ENCODE measurements around the gene AGPAT4. TPM values are rescaled to one million over a fixed set of nuclear protein-coding genes. Genes with fewer than 3 reads are reported as not detected.

AGPAT4 gene
- total RNA-seq, 4 donors from 2014 or later: 7.2 to 20.2 (median 12.5) TPM

DNA sequence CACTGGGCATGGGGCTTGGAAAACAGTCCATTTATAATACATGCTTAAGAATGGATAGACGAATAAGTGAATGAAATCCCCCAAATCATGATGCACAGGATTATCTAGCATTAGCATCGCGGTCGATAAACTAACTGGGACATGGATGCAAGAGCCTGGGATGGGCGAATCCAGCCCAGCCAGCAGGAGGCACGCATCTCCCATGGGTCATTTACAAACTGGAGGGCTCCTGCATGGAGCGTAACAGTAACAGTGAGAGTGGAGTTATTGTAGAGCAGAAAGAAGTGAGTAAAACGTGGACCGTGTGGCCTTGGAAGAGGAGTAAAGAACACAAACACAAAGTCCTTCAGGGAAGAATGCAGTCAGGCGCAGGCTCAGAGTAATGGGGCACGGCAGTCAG is 136.5 kb downstream of the AGPAT4 start:
- no peak for DNase-seq (ENCODE audit: low spot score)
- TF ChIP-seq, protein P1, sequence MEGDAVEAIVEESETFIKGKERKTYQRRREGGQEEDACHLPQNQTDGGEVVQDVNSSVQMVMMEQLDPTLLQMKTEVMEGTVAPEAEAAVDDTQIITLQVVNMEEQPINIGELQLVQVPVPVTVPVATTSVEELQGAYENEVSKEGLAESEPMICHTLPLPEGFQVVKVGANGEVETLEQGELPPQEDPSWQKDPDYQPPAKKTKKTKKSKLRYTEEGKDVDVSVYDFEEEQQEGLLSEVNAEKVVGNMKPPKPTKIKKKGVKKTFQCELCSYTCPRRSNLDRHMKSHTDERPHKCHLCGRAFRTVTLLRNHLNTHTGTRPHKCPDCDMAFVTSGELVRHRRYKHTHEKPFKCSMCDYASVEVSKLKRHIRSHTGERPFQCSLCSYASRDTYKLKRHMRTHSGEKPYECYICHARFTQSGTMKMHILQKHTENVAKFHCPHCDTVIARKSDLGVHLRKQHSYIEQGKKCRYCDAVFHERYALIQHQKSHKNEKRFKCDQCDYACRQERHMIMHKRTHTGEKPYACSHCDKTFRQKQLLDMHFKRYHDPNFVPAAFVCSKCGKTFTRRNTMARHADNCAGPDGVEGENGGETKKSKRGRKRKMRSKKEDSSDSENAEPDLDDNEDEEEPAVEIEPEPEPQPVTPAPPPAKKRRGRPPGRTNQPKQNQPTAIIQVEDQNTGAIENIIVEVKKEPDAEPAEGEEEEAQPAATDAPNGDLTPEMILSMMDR (IDR thresholded peaks at IDR 0.05): no peak
- no peak for ATAC-seq (ENCODE audit: low FRiP score)

DNA sequence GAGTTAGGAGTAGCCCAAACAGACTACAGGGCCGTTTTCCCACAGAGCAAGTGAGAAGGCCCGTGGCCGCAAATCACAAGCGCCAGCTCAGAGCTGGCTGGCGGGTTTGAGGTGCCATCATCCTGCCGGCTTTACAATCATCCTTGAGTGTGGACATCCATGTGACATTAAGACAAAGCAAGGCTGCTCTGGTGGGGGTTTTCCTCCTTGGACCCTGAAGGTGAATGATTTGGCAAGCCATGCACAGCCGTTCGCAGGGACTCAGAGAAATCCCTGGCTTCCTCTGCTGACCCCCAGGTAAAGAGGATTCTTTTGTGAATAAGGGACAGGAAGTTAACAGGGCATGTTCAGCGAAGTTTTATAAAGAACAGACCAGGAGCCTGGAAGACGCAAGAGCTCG is 137.2 kb downstream of the AGPAT4 start:
- DNase-seq (ENCODE audit: low spot score) (no peak), ATAC-seq (ENCODE audit: low FRiP score) (no peak)
- TF ChIP-seq, protein P1 (IDR thresholded peaks at IDR 0.05): no peak

DNA sequence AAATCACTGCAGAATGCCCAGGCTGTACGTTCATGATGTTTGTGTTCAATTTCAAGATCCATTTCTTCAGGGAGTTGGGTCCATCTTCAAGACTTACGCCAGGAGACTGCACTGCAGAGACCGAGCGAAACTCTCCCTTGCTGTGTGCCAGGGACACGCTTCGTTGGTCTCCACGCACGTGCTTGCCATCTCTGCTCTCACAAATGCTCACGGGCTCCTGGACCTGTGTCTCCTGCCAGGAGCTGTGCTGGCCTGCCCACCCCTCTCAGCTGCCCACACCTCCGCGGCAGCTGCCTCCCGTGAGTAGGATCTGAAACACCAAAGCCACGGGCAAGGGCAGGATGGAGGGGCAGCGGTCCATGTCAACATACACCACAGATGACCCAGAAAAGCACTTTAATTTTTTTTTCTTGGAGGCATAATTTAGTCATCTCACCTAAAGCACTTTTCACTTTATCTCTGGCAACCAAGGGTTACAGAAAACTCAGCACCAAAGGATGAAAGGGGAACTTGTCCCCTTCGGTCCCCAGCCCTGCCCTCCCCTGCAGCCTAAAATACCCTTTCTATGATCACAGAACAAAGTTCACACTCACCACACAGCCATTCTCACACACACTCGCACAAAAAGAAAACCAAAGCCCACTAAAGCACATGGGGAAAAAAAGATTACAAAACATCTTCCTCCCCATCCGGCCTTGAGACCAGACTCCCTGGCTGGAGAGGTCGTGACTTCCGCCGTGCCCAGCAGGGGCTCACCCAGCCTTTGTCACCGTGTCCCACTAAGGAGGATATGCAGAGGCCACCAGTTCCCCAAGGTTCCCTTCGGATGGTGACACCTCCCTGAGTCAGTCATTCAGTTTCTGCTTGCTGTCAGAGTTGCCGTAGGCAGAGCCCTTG is 137.9 kb downstream of the AGPAT4 start:
- ATAC-seq (ENCODE audit: low FRiP score) (no peak), DNase-seq (ENCODE audit: low spot score) (no peak)
- TF ChIP-seq, protein P1 (IDR thresholded peaks at IDR 0.05): no peak

DNA sequence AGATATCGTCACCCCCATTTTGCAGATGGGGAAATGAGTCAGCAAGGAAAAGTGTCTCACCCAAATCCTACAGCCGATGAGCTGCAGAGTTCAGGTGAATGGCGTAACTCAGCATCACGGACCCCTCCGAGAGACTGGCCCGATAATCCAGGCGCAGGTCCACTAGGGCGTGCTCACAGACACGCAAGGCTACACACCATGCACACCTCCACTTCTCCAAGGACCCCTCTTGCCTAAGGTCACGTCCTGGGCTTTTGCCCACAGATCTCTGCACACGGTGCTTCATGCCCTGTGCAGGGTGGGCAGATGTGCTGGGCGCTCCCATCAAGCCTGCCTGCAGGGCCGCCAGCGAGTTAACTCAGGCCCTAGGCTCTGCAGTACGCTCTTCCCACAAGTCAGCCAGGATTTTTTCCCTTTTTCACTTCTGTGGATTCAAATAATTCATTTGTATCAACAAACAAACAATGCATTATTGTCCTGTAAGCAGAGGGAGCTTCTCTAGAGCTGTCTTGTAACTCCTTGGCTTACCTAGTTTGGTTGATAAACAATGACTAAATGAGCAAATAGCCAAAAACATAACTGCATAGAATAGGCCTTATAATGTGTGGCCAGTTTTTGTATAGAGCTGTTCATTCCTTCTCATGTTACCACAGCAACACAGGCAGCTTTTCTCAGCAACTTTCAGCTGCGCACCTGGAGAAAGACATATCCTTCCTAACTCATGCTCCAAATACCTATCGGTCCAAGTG is 139.1 kb downstream of the AGPAT4 start:
- ATAC-seq (ENCODE audit: low FRiP score) (no peak), DNase-seq (ENCODE audit: low spot score) (no peak)
- TF ChIP-seq, protein P1 (IDR thresholded peaks at IDR 0.05): no peak

DNA sequence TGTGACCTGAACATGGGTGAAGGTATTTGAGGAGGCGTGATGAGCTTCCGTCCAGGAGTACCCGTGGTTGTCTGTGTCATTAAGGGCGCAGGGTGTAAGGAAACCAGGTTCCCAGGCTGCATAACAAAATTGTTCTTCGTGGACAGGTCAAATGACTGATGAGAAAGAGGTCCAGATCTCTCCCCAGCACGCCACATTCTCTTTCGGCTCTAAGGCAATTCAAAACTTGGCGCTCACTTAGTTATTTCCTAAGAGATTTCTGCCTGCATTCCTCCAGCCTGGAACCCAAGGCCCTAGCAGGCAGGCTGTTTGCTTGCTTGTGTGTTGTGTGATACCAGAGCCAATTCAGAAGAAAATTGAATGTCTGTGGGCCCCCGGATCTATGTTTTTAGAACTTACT is 139.9 kb downstream of the AGPAT4 start:
- ATAC-seq (ENCODE audit: low FRiP score) (no peak), DNase-seq (ENCODE audit: low spot score) (no peak)
- TF ChIP-seq, protein P1 (IDR thresholded peaks at IDR 0.05): no peak

DNA sequence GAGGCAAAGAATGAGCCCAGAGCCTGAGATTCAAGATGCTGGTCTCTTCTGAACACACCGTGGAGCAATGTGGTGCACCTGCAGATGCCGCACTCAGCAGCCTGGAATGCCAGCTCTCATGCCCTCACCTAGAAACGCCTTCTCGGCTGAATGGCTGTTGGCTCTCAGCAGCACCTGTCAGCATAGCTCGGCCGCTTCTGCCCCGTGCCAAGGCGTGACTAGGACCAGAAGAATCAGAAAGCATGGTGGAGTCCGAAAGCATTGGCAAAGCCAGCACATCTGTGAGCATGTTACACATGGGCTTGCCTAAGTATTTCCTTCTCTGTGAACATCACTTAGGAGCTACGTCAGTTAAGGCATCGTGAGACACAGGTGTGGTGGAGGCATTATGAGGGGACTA is 141.5 kb downstream of the AGPAT4 start:
- no peak for ATAC-seq (ENCODE audit: low FRiP score)
- no peak for DNase-seq (ENCODE audit: low spot score)
- TF ChIP-seq, protein P1 (IDR thresholded peaks at IDR 0.05): no peak
